Aorta (tissue), 5 donors: ENCODE data around the gene TRIP13. TPM values are rescaled to one million over a fixed set of nuclear protein-coding genes. Genes with fewer than 3 reads are reported as not detected.

Experiments used
- ATAC-seq: fragments of 200-7000 bp; cut with Tn5 transposase; one replicate; pipeline ENCODE4 v1.9.1; 2022; ENCODE audit warnings: moderate library complexity; ENCODE audit not compliant: low FRiP score
- DNase-seq, 2 donors: peaks; one replicate each; pipeline ENCODE4 v3.0.0-alpha.2; 2020
- H3K27ac ChIP-seq, 2 donors: one replicate each; pipeline ENCODE4 v1.5.1; 2013; ENCODE audit warnings: low read length in 2 of 2, mild to moderate bottlenecking in 2 of 2, moderate library complexity in 2 of 2, control low read depth in 1 of 2, inconsistent platforms in 1 of 2, low read depth in 1 of 2
- H3K27me3 ChIP-seq, 2 donors: one replicate each; pipeline ENCODE4 v1.6.1; 2013; ENCODE audit warnings: control low read depth in 1 of 2, low read length in 1 of 2, mild to moderate bottlenecking in 1 of 2, moderate library complexity in 1 of 2; ENCODE audit not compliant: insufficient read depth in 2 of 2, control insufficient read depth in 1 of 2
- H3K36me3 ChIP-seq, 2 donors: one replicate each; pipeline ENCODE4 v1.6.1; 2013; ENCODE audit warnings: control low read depth in 1 of 2, low read length in 1 of 2, mild to moderate bottlenecking in 1 of 2; ENCODE audit not compliant: insufficient read depth in 2 of 2, control insufficient read depth in 1 of 2
- H3K4me1 ChIP-seq, 2 donors: one replicate each; pipeline ENCODE4 v1.6.1; 2013; ENCODE audit warnings: low read length in 2 of 2, control low read depth in 1 of 2, mild to moderate bottlenecking in 1 of 2, moderate library complexity in 1 of 2; ENCODE audit not compliant: insufficient read depth in 2 of 2, control insufficient read depth in 1 of 2
- H3K4me3 ChIP-seq, 2 donors: one replicate each; pipeline ENCODE4 v1.5.1; 2013; ENCODE audit warnings: low read length in 2 of 2, control low read depth in 1 of 2, mild to moderate bottlenecking in 1 of 2
- H3K9me3 ChIP-seq: one replicate; pipeline ENCODE4 v1.6.1; 2013; ENCODE audit warnings: mild to moderate bottlenecking, low read length; ENCODE audit not compliant: control insufficient read depth
- WGBS, 2 donors: extraction: QIAGEN DNeasy Blood & Tissue Kit; methylation state at CpG; one replicate each; pipeline ENCODE4 v1.1.7; 2013; 5-methylcytosine and 5-hydroxymethylcytosine counted together
- intact Hi-C, 2 donors: fragments of 100-400 bp; cut with DNase I; formaldehyde crosslinking; loops; one replicate each; pipeline versions ENCODE4 v1.14.2 to v1.15.0; 2022
- polyA plus RNA-seq, 2 donors: library from polyadenylated mRNA; stranded (reverse); fragments of 200-250 nt; gene quantifications; one replicate each; pipeline ENCODE4 v1.2.3, GENCODE V29; 2013
- total RNA-seq, 2 donors: library from RNA; stranded (reverse); fragmentation: NEBNext Ultra II Directional; extraction: Animal tissue kit (Norgen Biotek cat#: 25700); gene quantifications; one replicate each; pipeline ENCODE4 v1.2.1, GENCODE V29; 2021
- donor health status: healthy with polysubstance abuse.
- donor health status: Bipolar disorder and iron deficiency.
- donor health status: DM: no; HTN: no; CAD: no.
- donor health status: DM: no; HTN: no; CAD: no.
- donor health status: DM: yes; HTN: yes; CAD: no.

The TRIP13 gene
- total and polyA plus RNA-seq, 4 donors, result 0.28 to 1.3 (median 1.0) TPM

DNA sequence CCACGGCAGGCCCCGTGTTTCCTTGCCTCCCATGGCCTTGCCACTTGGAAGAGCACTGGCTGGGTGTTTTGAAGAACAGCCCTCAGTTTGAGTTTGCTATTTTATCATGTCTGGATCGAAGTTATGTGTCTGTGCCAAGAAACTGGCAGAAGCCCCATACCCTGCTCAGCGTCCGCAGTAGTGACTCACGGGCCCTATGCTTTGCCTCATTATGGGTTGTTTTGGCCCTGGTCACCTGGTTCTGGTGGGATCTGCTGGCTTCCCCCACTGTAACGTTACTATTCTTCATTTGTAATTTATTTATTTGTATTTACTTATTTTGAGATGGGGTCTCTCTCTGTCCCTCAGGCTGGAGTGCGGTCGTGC, 73.6 kb downstream of the TRIP13 start:
- ATAC-seq (no peak), DNase-seq (no peak)
- Histone ChIP-seq H3K4me1 (no peaks in the 10 kb centered on the region), H3K27me3 (no peaks in the 10 kb centered on the region), H3K36me3 (no peaks in the 10 kb centered on the region), H3K4me3 (no peak overlapping the region), H3K27ac (no peak overlapping the region), H3K9me3 (no peaks in the 10 kb centered on the region)
- intact Hi-C loops, result no loop called here
- 63 to 64% methylated on average over 9 of the region's 9 CpGs for WGBS, 2 donors

DNA sequence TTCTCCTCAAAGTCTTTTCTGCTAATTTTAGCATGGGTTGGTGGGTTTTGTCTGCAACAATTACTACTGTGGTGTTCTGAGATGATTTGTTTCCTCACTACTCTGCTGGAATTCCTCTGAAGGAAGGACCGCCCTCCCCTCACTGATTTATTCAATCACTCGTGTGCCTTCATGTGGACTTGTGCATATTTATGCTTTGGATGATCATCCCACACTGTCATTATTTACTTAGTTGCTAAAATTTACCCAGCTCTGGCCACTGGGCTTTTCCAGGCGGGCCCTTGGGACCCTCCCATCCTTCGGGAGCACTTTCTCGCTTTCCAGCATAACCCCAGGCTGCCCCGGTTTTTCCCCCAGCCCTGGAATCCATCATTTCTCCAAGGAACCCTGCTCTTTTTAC, 74.3 kb downstream of the TRIP13 start:
- DNase-seq, result no peak
- ATAC-seq, result no peak
- intact Hi-C loops, result no loop called here
- Histone ChIP-seq H3K27ac (no peak overlapping the region), H3K4me3 (no peak overlapping the region), H3K9me3 (peaks cover 1% of the 10 kb centered on the region), H3K4me1 (no peaks in the 10 kb centered on the region), H3K36me3 (no peaks in the 10 kb centered on the region), H3K27me3 (no peaks in the 10 kb centered on the region)
- 78 to 80% methylated on average over 6 of the region's 6 CpGs for WGBS, 2 donors

Other genes with a start within 250 kb of the TRIP13 start
- gene TPPP, start 199.5 kb upstream of the TRIP13 start, total RNA-seq, result 1 to 10 TPM; 5.6 to 9.8 TPM
- gene TPPP, start 199.5 kb upstream of the TRIP13 start, polyA plus RNA-seq, result 1 to 10 TPM; 2.5 to 4.7 TPM
- 10 to 100 TPM in 1 of 2 donors, 1 to 10 TPM in 1; 5.9 to 17.7 TPM for gene ZDHHC11B, start 108.2 kb upstream of the TRIP13 start, total RNA-seq
- 1 to 10 TPM; 2.0 to 4.5 TPM for gene ZDHHC11B, start 108.2 kb upstream of the TRIP13 start, polyA plus RNA-seq
- 10 to 100 TPM in 1 of 2 donors, 1 to 10 TPM in 1; 9.4 to 26.0 TPM for gene ZDHHC11, start 41.9 kb upstream of the TRIP13 start, total RNA-seq
- gene ZDHHC11, start 41.9 kb upstream of the TRIP13 start, polyA plus RNA-seq, result 1 to 10 TPM; 1.5 to 3.1 TPM
- 10 to 100 TPM; 38.2 to 39.7 TPM for gene BRD9, start 83 bp upstream of the TRIP13 start, total RNA-seq
- 10 to 100 TPM; 12.5 to 36.4 TPM for gene BRD9, start 83 bp upstream of the TRIP13 start, polyA plus RNA-seq
- 1 to 10 TPM; 2.8 to 6.8 TPM for gene NKD2, start 115.9 kb downstream of the TRIP13 start, total RNA-seq
- gene NKD2, start 115.9 kb downstream of the TRIP13 start, polyA plus RNA-seq, result under 1 TPM in 1 of 2 donors, not detected in 1; 0.10 TPM
- 10 to 100 TPM; 26.6 to 54.4 TPM for gene SLC12A7, start 219.2 kb downstream of the TRIP13 start, total RNA-seq
- gene SLC12A7, start 219.2 kb downstream of the TRIP13 start, polyA plus RNA-seq, result 10 to 100 TPM in 1 of 2 donors, 1 to 10 TPM in 1; 4.5 to 12.1 TPM